GM21529 (cell line): Measurements from ENCODE around the gene CUEDC2.

Source experiments
- ATAC-seq: cut with Tn5 transposase; IDR thresholded peaks from one replicate; pipeline ENCODE4 v1.9.1; 2021; ENCODE audit not compliant: unreplicated experiment

CUEDC2 gene

GRCh38 chr10:102426803-102427287 is 5.5 kb downstream of the CUEDC2 start:
- ATAC-seq, result no peak

- no peak for ATAC-seq
Observed at GRCh38 chr10:102425444-102425843, 6.9 kb downstream of the CUEDC2 start.

GRCh38 chr10:102424916-102425315 is 7.5 kb downstream of the CUEDC2 start:
- ATAC-seq, result no peak

- ATAC-seq, result no peak
Observed at GRCh38 chr10:102424145-102424544, 8.2 kb downstream of the CUEDC2 start.

- ATAC-seq, result no peak
Observed at GRCh38 chr10:102423372-102423968, 8.9 kb downstream of the CUEDC2 start.

GRCh38 chr10:102422545-102423129 is 9.7 kb downstream of the CUEDC2 start:
- ATAC-seq, result peak; percentile 31

- peak; percentile 4 for ATAC-seq
Observed at GRCh38 chr10:102421757-102422512, 10.4 kb downstream of the CUEDC2 start.

GRCh38 chr10:102421507-102421756 is 10.9 kb downstream of the CUEDC2 start:
- ATAC-seq, result no peak

GRCh38 chr10:102420714-102421506 is 11.5 kb downstream of the CUEDC2 start, which contains the start of gene FBXL15:
Gene FBXL15 (plus strand): TSS chr10:102420836. CDS start chr10:102421130, 294 bp downstream.
- peak; percentile 61 for ATAC-seq

- no peak for ATAC-seq
Observed at GRCh38 chr10:102420181-102420713, 12.1 kb downstream of the CUEDC2 start.

GRCh38 chr10:102419269-102420180 is 12.8 kb downstream of the CUEDC2 start:
- no peak for ATAC-seq

- no peak for ATAC-seq
Observed at GRCh38 chr10:102418622-102419268, 13.6 kb downstream of the CUEDC2 start, which contains the start of gene PSD. Gene PSD (minus strand): TSS chr10:102418785. CDS start chr10:102417038, 1,747 bp downstream.

GRCh38 chr10:102416695-102417094 is 15.7 kb downstream of the CUEDC2 start:
- no peak for ATAC-seq

- ATAC-seq, result no peak
Observed at GRCh38 chr10:102416283-102416682, 16.1 kb downstream of the CUEDC2 start.

- no peak for ATAC-seq
Observed at GRCh38 chr10:102414749-102415148, 17.6 kb downstream of the CUEDC2 start.

- ATAC-seq, result no peak
Observed at GRCh38 chr10:102413806-102414561, 18.4 kb downstream of the CUEDC2 start.

- no peak for ATAC-seq
Observed at GRCh38 chr10:102413053-102413705, 19.2 kb downstream of the CUEDC2 start.

- no peak for ATAC-seq
Observed at GRCh38 chr10:102412293-102412692, 20.1 kb downstream of the CUEDC2 start.
